Osteocyte (in vitro differentiated cells): Measurements from ENCODE around the gene KRTAP4-2. TPM values are rescaled to one million over a fixed set of nuclear protein-coding genes. Genes with fewer than 3 reads are reported as not detected.

ENCODE experiments used
- DNase-seq: peaks from one replicate; pipeline ENCODE4 v3.0.0; 2021; ENCODE audit warnings: mixed read lengths; ENCODE audit not compliant: unreplicated experiment; ENCODE audit errors: extremely low spot score
- H3K27ac Mint-ChIP-seq: one replicate; pipeline ENCODE4 v1.8.0; 2021; ENCODE audit warnings: mild to moderate bottlenecking, mixed read lengths; ENCODE audit not compliant: unreplicated experiment
- H3K27me3 Mint-ChIP-seq: one replicate; pipeline ENCODE4 v1.8.0; 2021; ENCODE audit warnings: mixed read lengths; ENCODE audit not compliant: unreplicated experiment
- H3K36me3 Mint-ChIP-seq: one replicate; pipeline ENCODE4 v1.8.0; 2021; ENCODE audit warnings: mixed read lengths; ENCODE audit not compliant: unreplicated experiment
- H3K4me1 Mint-ChIP-seq: one replicate; pipeline ENCODE4 v1.8.0; 2021; ENCODE audit warnings: mixed read lengths; ENCODE audit not compliant: unreplicated experiment
- H3K4me3 Mint-ChIP-seq: one replicate; pipeline ENCODE4 v1.8.0; 2021; ENCODE audit warnings: mild to moderate bottlenecking, moderate library complexity, mixed read lengths; ENCODE audit not compliant: unreplicated experiment
- H3K9me3 Mint-ChIP-seq: one replicate; pipeline ENCODE4 v1.8.0; 2021; ENCODE audit warnings: mixed read lengths; ENCODE audit not compliant: unreplicated experiment
- CTCF ChIP-seq: fragments of 200-600 bp; sonication (generic); IDR thresholded peaks from 2 replicates; pipeline ENCODE4 v1.5.0; 2021; ENCODE audit warnings: antibody characterized with exemption, mild to moderate bottlenecking, moderate library complexity
- total RNA-seq: library from RNA; stranded (reverse); gene quantifications from 2 replicates; pipeline ENCODE4 v1.2.1, GENCODE V29; 2021

KRTAP4-2 gene
- total RNA-seq, 1 donor from 2014 or later, result not detected

GRCh38 chr17:41186872-41187271 lies 8.9 kb upstream of the KRTAP4-2 start:
- Mint-ChIP-seq H3K4me3 (no peak overlapping the region), H3K36me3 (no peaks in the 10 kb centered on the region), H3K27me3 (peaks cover 5% of the 10 kb centered on the region), H3K27ac (no peak overlapping the region), H3K9me3 (no peaks in the 10 kb centered on the region), H3K4me1 (no peaks in the 10 kb centered on the region)
- no peak for TF ChIP-seq CTCF
- no peak for DNase-seq

GRCh38 chr17:41185001-41185400 lies 7.0 kb upstream of the KRTAP4-2 start:
- TF ChIP-seq CTCF, result no peak
- H3K4me1 Mint-ChIP-seq, result no peaks in the 10 kb centered on the region
- no peaks in the 10 kb centered on the region for H3K9me3 Mint-ChIP-seq
- no peak overlapping the region for H3K27ac Mint-ChIP-seq
- DNase-seq, result no peak
- H3K27me3 Mint-ChIP-seq, result peaks cover 5% of the 10 kb centered on the region
- H3K4me3 Mint-ChIP-seq, result no peak overlapping the region
- no peaks in the 10 kb centered on the region for H3K36me3 Mint-ChIP-seq

GRCh38 chr17:41184480-41184961 lies 6.5 kb upstream of the KRTAP4-2 start, which contains the start of gene KRTAP4-1:
Gene KRTAP4-1 (minus strand): TSS chr17:41184911. CDS start chr17:41184854, 57 bp downstream.
- H3K27me3 Mint-ChIP-seq, result peaks cover 5% of the 10 kb centered on the region
- no peak within 1 kb of the TSS for H3K27ac Mint-ChIP-seq
- H3K36me3 Mint-ChIP-seq, result no peaks in the 10 kb centered on the region
- H3K4me3 Mint-ChIP-seq, result no peak within 1 kb of the TSS
- DNase-seq, result no peak
- no peaks in the 10 kb centered on the region for H3K9me3 Mint-ChIP-seq
- H3K4me1 Mint-ChIP-seq, result no peaks in the 10 kb centered on the region
- TF ChIP-seq CTCF, result no peak

- no peaks in the 10 kb centered on the region for H3K9me3 Mint-ChIP-seq
- H3K4me3 Mint-ChIP-seq, result no peak overlapping the region
- no peaks in the 10 kb centered on the region for H3K36me3 Mint-ChIP-seq
- no peaks in the 10 kb centered on the region for H3K27me3 Mint-ChIP-seq
- no peak for DNase-seq
- no peaks in the 10 kb centered on the region for H3K4me1 Mint-ChIP-seq
- no peak for TF ChIP-seq CTCF
- H3K27ac Mint-ChIP-seq, result no peak overlapping the region
These were observed 1.0 kb upstream of the KRTAP4-2 start for GRCh38 chr17:41178843-41179616.

GRCh38 chr17:41178341-41178740 lies 320 bp upstream of the KRTAP4-2 start:
- no peak overlapping the region for H3K4me3 Mint-ChIP-seq
- H3K27ac Mint-ChIP-seq, result no peak overlapping the region
- no peak for DNase-seq
- no peaks in the 10 kb centered on the region for H3K27me3 Mint-ChIP-seq
- no peaks in the 10 kb centered on the region for H3K9me3 Mint-ChIP-seq
- TF ChIP-seq CTCF, result no peak
- H3K36me3 Mint-ChIP-seq, result no peaks in the 10 kb centered on the region
- no peaks in the 10 kb centered on the region for H3K4me1 Mint-ChIP-seq
